ENCODE results near the gene NCK1. TPM values are rescaled to one million over a fixed set of nuclear protein-coding genes. Genes with fewer than 3 reads are reported as not detected.

The NCK1 gene
- total and polyA plus RNA-seq, 2 of the 13 experiments (the other 11 are each of a cell fraction or from before 2014, with no cell fraction given), result 14.7 to 30.4 TPM

DNA sequence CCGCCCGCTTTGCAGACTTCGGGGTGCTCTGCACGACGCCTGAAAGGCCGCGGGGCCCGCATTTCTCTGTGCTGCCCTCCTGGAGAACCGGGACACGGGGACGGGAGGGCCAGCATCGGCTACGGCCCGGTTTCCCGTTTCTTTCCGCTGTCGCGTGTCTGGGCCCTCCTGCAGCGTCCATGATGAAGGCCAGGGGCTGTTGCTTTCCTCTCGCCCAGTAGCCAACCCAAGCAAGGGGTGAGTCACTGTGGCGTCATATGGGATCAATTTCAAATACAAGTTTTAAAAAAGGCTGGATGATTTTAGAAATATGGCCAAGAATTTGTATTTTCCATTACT lies 42.6 kb upstream of the NCK1 start (continued):
- TF ChIP-seq CREB1 (IDR thresholded peaks at IDR 0.05), result peak; percentile 37; the same call in 1 of the 2 replicates
- 0 out of 2 replicates have a peak, but pooled peaks have one; percentile 30 for TF ChIP-seq CREB1 (CRISPR knock-in tag; IDR thresholded peaks at IDR 0.05)
- TF ChIP-seq, protein P1, sequence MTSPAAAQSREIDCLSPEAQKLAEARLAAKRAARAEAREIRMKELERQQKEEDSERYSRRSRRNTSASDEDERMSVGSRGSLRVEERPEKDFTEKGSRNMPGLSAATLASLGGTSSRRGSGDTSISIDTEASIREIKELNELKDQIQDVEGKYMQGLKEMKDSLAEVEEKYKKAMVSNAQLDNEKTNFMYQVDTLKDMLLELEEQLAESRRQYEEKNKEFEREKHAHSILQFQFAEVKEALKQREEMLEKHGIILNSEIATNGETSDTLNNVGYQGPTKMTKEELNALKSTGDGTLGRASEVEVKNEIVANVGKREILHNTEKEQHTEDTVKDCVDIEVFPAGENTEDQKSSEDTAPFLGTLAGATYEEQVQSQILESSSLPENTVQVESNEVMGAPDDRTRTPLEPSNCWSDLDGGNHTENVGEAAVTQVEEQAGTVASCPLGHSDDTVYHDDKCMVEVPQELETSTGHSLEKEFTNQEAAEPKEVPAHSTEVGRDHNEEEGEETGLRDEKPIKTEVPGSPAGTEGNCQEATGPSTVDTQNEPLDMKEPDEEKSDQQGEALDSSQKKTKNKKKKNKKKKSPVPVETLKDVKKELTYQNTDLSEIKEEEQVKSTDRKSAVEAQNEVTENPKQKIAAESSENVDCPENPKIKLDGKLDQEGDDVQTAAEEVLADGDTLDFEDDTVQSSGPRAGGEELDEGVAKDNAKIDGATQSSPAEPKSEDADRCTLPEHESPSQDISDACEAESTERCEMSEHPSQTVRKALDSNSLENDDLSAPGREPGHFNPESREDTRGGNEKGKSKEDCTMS (CRISPR knock-in tag; conservative IDR thresholded peaks at IDR 0.05), result no peak
- TF ChIP-seq, protein P2, sequence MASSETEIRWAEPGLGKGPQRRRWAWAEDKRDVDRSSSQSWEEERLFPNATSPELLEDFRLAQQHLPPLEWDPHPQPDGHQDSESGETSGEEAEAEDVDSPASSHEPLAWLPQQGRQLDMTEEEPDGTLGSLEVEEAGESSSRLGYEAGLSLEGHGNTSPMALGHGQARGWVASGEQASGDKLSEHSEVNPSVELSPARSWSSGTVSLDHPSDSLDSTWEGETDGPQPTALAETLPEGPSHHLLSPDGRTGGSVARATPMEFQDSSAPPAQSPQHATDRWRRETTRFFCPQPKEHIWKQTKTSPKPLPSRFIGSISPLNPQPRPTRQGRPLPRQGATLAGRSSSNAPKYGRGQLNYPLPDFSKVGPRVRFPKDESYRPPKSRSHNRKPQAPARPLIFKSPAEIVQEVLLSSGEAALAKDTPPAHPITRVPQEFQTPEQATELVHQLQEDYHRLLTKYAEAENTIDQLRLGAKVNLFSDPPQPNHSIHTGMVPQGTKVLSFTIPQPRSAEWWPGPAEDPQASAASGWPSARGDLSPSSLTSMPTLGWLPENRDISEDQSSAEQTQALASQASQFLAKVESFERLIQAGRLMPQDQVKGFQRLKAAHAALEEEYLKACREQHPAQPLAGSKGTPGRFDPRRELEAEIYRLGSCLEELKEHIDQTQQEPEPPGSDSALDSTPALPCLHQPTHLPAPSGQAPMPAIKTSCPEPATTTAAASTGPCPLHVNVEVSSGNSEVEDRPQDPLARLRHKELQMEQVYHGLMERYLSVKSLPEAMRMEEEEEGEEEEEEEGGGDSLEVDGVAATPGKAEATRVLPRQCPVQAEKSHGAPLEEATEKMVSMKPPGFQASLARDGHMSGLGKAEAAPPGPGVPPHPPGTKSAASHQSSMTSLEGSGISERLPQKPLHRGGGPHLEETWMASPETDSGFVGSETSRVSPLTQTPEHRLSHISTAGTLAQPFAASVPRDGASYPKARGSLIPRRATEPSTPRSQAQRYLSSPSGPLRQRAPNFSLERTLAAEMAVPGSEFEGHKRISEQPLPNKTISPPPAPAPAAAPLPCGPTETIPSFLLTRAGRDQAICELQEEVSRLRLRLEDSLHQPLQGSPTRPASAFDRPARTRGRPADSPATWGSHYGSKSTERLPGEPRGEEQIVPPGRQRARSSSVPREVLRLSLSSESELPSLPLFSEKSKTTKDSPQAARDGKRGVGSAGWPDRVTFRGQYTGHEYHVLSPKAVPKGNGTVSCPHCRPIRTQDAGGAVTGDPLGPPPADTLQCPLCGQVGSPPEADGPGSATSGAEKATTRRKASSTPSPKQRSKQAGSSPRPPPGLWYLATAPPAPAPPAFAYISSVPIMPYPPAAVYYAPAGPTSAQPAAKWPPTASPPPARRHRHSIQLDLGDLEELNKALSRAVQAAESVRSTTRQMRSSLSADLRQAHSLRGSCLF (CRISPR knock-in tag; IDR thresholded peaks at IDR 0.05; ENCODE audit: borderline replicate concordance), result no peak
- no peak for TF ChIP-seq KDM6A (CRISPR knock-in tag; IDR thresholded peaks at IDR 0.05; ENCODE audit: low read depth)
- no peak for TF ChIP-seq EED (CRISPR knock-in tag; IDR thresholded peaks at IDR 0.05)
- TF ChIP-seq ZNF572 (CRISPR knock-in tag; IDR thresholded peaks at IDR 0.05), result peak; percentile 73; the same call in 1 of the 2 replicates
- 0 out of 2 replicates have a peak, but pooled peaks have one; percentile 7 for TF ChIP-seq TGIF2 (CRISPR knock-in tag; IDR thresholded peaks at IDR 0.05)
- no peak for TF ChIP-seq MIER2 (CRISPR knock-in tag; IDR thresholded peaks at IDR 0.05)
- TF ChIP-seq ZNF652 (CRISPR knock-in tag; IDR thresholded peaks at IDR 0.05; ENCODE audit: borderline replicate concordance, low read depth), result no peak
- TF ChIP-seq NCOA1 (CRISPR knock-in tag; IDR thresholded peaks at IDR 0.05), result no peak
- no peak for TF ChIP-seq CEBPB (IDR thresholded peaks at IDR 0.05; ENCODE audit: borderline replicate concordance, low read depth, low read length)
- TF ChIP-seq, protein P3, sequence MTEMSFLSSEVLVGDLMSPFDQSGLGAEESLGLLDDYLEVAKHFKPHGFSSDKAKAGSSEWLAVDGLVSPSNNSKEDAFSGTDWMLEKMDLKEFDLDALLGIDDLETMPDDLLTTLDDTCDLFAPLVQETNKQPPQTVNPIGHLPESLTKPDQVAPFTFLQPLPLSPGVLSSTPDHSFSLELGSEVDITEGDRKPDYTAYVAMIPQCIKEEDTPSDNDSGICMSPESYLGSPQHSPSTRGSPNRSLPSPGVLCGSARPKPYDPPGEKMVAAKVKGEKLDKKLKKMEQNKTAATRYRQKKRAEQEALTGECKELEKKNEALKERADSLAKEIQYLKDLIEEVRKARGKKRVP (CRISPR knock-in tag; IDR thresholded peaks at IDR 0.05), result peak in 1 of 2 experiments; percentile 7; a peak in 1 of 4 replicates
- TF ChIP-seq RAD21 (CRISPR knock-in tag; IDR thresholded peaks at IDR 0.05), result no peak
- TF ChIP-seq SALL1 (CRISPR knock-in tag; IDR thresholded peaks at IDR 0.05), result no peak
- no peak for TF ChIP-seq HHEX (CRISPR knock-in tag; IDR thresholded peaks at IDR 0.05)
- TF ChIP-seq STAT5B (CRISPR knock-in tag; IDR thresholded peaks at IDR 0.05), result no peak
- no peak for TF ChIP-seq HNF4A (CRISPR knock-in tag; IDR thresholded peaks at IDR 0.05)
- no peak for TF ChIP-seq THYN1 (CRISPR knock-in tag; IDR thresholded peaks at IDR 0.05; ENCODE audit: borderline replicate concordance, low read depth)
- TF ChIP-seq, protein P4, sequence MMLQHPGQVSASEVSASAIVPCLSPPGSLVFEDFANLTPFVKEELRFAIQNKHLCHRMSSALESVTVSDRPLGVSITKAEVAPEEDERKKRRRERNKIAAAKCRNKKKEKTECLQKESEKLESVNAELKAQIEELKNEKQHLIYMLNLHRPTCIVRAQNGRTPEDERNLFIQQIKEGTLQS (CRISPR knock-in tag; IDR thresholded peaks at IDR 0.05), result no peak
- TF ChIP-seq ZNF782 (CRISPR knock-in tag; IDR thresholded peaks at IDR 0.05; ENCODE audit: borderline replicate concordance), result no peak
- TF ChIP-seq ZNF34 (CRISPR knock-in tag; IDR thresholded peaks at IDR 0.05; ENCODE audit: borderline replicate concordance), result no peak
- TF ChIP-seq NFIC (IDR thresholded peaks at IDR 0.05; ENCODE audit: low read length), result no peak
- no peak; the same call in 1 of the 2 replicates for TF ChIP-seq SRY (CRISPR knock-in tag; IDR thresholded peaks at IDR 0.05)
- TF ChIP-seq ZZZ3 (CRISPR knock-in tag; IDR thresholded peaks at IDR 0.05; ENCODE audit: borderline replicate concordance), result no peak
- no peak for TF ChIP-seq NFIB (CRISPR knock-in tag; IDR thresholded peaks at IDR 0.05; ENCODE audit: borderline replicate concordance)
